GM21723 (cell line): Measurements from ENCODE around the gene PAPPA2.

Experiments used
- ATAC-seq: cut with Tn5 transposase; IDR thresholded peaks from one replicate; pipeline ENCODE4 v1.9.1; 2021; ENCODE audit warnings: mild to moderate bottlenecking, moderate library complexity; ENCODE audit not compliant: unreplicated experiment

PAPPA2 gene

DNA sequence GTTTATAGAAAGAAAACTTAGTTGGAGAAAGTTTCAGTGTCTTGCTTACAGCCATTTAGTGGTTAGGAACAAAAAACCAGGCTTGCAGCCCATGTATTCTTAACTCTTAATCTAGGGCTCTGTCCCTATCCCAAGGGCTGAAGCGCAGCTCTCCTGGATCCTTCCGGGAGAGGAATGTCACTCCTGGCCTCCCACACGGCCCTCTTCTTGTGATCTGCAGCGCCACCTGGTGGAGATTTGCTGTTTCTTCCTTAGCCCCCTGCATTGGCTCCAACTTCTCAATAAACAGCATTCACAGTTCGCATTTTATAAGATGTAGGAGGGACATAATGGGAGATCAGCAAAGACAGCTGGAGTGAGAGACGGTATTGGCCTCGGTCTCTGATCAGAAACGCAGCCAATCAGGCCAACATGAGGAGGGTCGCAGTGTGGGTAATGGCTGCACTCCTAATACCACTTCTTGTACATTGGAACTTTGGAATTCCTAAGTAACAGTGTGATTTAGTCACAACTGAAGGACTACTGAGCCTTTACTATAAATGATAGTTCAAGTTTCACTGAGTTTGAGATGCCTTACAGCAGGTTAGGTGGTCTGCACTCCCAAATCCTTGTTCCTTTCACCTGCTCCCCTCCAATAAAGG lies 418.1 kb downstream of the PAPPA2 start:
- no peak for ATAC-seq

DNA sequence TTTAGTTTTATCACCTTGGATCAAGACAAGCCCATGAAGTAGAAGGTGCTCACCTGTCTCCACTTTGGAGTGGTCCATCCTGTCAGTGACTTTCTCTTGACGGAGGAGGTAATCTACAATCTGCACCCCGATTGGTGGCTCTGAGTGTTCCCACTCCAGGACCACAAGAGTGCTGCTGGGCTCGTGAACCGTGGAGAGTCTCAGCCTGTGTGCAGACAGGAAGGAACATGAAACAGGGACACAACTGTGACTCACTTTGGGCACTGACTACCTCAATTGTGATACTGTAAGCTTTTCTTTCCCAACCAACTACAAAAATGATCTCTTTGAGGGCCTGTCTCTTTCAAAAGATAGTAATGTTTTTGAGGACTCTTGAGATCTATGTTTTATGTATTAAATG lies 421.3 kb downstream of the PAPPA2 start:
- no peak for ATAC-seq

DNA sequence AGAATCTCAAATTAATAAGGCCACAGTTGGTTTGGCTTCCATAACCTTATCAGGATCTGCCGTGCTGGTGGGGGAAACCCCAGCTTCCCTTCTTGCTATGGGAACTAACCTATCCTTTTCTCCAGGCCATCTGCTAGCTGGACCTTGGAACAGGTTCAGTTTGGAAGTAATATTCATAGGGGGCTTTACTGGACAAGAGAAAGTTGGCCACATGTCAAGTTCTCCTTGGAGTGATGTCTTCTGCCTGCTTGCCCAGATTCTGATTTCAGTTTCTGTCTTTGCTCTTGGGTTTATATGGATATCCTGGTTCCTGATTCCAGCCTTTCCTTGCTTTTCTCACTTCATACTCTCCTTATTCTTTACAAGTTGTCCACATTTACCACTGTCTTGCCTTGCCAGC lies 421.9 kb downstream of the PAPPA2 start:
- ATAC-seq = no peak

DNA sequence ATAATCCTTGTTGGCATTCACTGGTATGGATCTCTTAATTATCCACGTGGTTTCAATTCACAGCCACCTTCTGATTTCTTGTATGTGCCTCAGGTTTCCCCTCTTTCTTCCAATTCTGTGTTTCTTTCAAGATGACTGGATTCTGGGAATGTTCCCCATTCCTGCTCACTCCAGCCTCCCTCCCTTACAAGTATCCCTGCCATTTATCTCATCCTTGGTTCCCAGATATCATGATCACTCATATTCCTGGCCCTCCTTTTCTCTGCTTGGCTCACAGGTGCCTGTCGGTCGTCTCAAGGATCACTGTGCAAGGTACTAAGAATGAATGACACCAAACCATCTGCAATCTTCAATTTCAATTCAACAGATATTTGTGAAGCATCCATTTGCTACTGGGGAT lies 422.4 kb downstream of the PAPPA2 start:
- ATAC-seq = no peak

DNA sequence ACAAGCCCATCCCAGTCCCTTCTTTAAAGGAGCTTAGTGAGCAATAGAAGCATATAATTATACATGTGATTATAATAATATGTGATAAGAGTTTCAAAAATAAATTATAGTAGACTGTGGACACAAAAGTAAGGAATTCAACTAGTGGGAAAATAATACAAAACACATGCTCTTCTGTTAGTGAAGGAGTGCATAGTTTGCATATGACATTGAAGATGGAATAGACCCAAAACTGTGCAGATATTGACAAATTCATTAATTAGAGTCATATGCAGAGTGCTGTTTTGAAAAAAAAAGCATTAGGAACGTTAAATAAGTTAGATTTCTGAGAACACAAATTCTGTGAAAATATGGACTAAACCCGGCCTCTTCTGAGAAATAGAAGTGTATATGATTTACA lies 422.8 kb downstream of the PAPPA2 start:
- ATAC-seq = no peak

DNA sequence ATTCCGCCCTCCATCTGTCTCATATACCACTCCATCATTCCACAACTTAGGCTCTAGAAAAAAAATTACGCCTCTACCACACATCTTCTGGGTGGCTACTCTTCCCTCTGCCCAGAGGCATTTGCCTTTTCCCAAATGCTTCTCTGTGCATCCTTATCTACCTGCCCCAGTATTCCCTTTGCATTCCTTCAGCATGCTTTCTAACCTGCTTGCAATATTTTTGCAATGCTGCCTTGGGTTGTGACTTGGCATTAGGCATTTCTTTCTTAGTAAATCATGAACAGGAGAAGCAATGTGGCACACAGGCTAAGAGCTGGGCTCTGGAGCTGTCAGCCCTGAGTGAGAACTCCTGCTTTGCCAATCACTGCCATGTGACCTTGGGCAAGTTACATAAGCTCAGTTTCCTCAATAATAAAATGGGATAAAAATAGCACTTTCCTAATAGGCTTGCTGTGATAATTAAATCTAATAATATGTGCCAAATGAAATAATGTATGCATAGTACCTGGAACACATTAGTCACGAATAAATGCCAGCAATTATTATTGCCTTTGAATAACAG lies 425.6 kb downstream of the PAPPA2 start:
- no peak for ATAC-seq

DNA sequence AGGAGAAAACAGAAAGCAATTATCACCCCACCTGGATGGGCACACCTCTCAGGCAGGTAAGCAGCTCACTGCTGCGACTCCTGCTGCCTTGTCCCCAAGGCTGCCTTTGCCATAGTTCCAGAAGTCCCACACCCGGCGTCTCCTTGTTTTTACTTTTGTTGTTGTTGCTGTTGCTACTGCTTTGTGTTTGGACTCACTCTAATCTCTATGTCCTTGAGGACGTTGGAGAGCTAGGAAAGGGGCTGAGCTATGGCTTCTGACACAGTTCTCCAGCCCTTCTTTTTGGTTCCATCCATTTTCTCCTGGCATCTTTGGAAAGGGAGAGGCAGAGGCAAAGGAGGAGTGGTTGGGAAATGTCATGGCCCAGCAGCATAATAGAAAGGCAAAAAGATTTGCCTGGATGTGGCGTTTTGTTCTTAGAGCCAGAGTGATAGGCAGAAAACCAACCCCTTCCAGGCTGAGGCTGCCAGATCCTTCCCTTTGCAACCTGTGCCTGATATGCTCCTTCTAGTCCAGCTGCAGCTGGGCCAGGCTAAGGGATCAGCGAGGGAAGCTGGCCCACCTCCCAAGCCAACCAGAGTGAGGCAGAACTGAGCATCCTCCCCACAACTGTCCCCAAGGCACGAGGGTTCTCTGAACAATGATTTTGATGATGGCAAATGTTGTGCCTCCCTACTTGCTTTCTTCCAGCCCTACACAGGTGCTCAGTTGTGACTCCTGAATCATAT lies 430.8 kb downstream of the PAPPA2 start:
- no peak for ATAC-seq

DNA sequence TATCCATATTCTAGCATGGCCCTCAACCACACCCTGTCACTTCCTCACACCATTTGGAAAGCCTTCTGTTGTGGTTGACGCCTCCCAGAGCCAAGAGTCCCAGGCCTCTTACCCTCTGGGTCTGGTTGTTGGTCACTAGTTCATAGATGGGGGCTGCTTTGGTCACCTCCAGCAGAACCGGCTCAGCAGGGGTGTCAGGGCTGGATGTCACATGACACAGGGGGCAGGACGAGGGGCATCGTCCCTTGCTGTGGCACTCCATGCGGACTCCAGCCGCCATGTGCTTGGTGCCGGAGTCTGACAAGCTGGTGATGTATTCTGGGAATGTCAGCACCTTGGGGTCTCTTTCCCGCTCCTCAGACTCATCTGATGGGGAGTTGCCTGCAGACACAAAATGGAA lies 431.5 kb downstream of the PAPPA2 start:
- no peak for ATAC-seq
